Measurements from ENCODE around the gene CAMTA1.

The CAMTA1 gene

GRCh38 chr1:7348580-7348979 is 563.3 kb downstream of the CAMTA1 start:
- no peak for TF ChIP-seq CTCF (IDR thresholded peaks at IDR 0.05; ENCODE audit: insufficient read depth, low read depth, low read length, missing control alignments)
- H3K4me3 ChIP-seq (ENCODE audit: low read depth, low read length), result no peak overlapping the region
- DNase-seq (ENCODE audit: low read depth), result no peak

DNA sequence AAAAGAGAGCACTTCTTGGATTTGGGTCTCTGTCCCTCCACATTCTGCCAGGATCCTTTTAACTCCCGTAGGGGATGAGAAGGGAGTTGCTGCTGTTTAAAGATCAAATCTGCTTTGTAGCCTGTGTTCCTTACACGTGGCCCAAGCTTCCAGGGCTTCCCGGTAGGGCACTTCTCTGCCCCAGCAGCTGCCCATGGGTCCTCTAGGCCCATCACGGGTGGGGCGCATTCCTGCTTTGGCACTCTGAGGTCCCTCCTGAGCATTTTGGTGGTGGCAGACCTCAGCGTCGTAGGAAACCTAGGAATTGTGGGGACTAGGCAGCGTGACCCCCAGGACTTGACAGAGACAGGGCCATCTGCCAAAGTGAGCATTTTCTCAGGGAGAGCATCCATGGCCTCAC is 565.5 kb downstream of the CAMTA1 start:
- H3K4me3 ChIP-seq (ENCODE audit: low read depth, low read length), result no peak overlapping the region
- no peak for TF ChIP-seq CTCF (IDR thresholded peaks at IDR 0.05; ENCODE audit: insufficient read depth, low read depth, low read length, missing control alignments)
- no peak for DNase-seq (ENCODE audit: low read depth)

DNA sequence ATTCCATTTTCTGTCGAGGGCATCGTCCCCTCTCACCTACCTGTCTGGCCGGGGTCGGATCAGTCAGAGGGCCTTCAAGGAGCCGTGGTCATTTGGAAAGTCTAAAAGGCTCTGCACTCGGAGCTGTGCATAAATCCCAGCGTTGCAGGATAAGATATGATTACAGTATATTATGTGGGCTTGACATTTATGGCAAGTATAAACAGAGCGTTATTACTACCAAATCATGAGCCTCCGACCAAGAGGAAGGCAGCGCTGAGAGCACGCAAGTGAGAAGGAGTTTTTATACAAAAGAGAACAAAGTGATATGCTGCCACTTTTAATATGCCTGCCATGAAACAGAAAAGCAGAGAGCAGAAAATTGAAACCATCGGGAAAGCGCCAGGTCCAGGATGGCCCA is 566.4 kb downstream of the CAMTA1 start:
- no peak for TF ChIP-seq CTCF (IDR thresholded peaks at IDR 0.05; ENCODE audit: insufficient read depth, low read depth, low read length, missing control alignments)
- no peak overlapping the region for H3K4me3 ChIP-seq (ENCODE audit: low read depth, low read length)
- no peak for DNase-seq (ENCODE audit: low read depth)

DNA sequence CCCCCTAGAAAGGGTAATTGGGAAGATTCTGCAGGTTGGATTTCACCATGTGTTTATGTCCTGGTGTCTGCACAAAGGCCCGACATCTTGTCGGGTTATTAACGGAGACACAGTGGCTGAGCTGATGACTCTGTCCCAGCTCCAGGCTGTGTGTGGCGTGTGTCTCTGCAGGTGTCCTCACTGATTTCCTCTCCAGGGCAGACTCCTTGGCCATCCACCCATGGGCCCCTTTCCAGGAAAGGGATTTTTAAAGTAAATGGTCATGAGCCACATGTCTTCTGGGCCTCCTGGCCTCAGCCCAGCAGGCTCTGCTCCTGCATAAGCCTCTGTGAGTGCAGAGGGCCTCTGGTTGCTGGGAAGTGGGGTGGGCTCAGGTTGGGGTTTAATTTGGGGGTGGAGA is 567.1 kb downstream of the CAMTA1 start:
- no peak overlapping the region for H3K4me3 ChIP-seq (ENCODE audit: low read depth, low read length)
- TF ChIP-seq CTCF (IDR thresholded peaks at IDR 0.05; ENCODE audit: insufficient read depth, low read depth, low read length, missing control alignments), result no peak
- no peak for DNase-seq (ENCODE audit: low read depth)

DNA sequence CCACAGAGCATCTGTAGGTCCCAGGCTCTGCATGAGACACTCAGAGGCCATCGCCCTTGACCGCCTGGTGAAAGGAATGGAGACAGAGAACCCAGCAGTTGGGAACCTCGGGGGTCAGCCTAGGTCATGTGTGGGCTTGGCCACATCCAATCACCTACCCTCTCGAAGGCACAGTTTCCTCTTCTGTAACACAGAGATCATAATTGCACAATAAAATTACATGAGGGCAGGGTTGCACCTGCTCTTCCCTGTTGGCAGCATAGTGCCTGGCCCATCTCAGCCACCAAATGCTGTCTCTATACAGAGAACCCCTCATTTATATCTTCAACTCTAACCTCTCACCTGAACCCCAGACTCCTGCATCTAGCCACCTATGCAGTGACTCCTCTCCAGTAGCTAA is 567.7 kb downstream of the CAMTA1 start:
- DNase-seq (ENCODE audit: low read depth), result no peak
- no peak overlapping the region for H3K4me3 ChIP-seq (ENCODE audit: low read depth, low read length)
- no peak for TF ChIP-seq CTCF (IDR thresholded peaks at IDR 0.05; ENCODE audit: insufficient read depth, low read depth, low read length, missing control alignments)

DNA sequence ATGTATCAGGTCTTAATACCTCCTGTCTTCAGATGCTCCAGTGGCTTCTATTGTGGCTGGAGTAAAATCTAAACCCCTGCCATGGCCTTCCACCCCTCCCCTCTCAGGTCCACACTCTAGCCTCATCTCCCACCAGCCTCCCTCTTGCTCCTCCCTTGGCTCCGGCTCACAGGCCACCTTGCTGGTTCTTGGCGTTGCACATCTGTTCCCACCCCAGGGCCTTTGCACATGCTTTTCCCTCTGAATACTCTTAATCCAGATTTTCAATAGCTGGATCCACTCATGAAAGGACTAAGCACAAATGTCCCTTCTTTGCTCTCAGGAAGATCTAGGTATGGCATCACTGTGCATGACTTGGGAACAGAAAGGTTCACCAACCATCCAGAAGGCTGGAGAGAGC is 570.4 kb downstream of the CAMTA1 start:
- no peak for TF ChIP-seq CTCF (IDR thresholded peaks at IDR 0.05; ENCODE audit: insufficient read depth, low read depth, low read length, missing control alignments)
- DNase-seq (ENCODE audit: low read depth), result no peak
- H3K4me3 ChIP-seq (ENCODE audit: low read depth, low read length), result no peak overlapping the region

GRCh38 chr1:7356079-7356478 is 570.8 kb downstream of the CAMTA1 start:
- no peak overlapping the region for H3K4me3 ChIP-seq (ENCODE audit: low read depth, low read length)
- no peak for DNase-seq (ENCODE audit: low read depth)
- TF ChIP-seq CTCF (IDR thresholded peaks at IDR 0.05; ENCODE audit: insufficient read depth, low read depth, low read length, missing control alignments), result no peak

Measured in GM12865 (cell line).